GM20000 (cell line): ENCODE data around the gene P2RY6.

Experiments used
- DNase-seq: peaks from one replicate; pipeline ENCODE4 v3.0.0; 2012; ENCODE audit warnings: low spot score
- CTCF ChIP-seq: IDR thresholded peaks from 2 replicates; pipeline ENCODE4 v1.5.1; 2012; ENCODE audit warnings: mild to moderate bottlenecking, control low read depth; ENCODE audit errors: extremely low read depth, missing control alignments

P2RY6 gene

GRCh38 chr11:73271936-73272679, at the start of gene P2RY6:
TSS of gene P2RY6 (plus strand) at chr11:73272338. CDS start at chr11:73296519, 24,181 bp downstream.
- no peak for DNase-seq

GRCh38 chr11:73223998-73224730, 48.0 kb upstream of the P2RY6 start:
- no peak for DNase-seq
- TF ChIP-seq CTCF, result no peak

More at GRCh38 chr11:73271936-73272679, at the start of gene P2RY6:
- no peak for TF ChIP-seq CTCF

GRCh38 chr11:73225001-73225686, 47.0 kb upstream of the P2RY6 start:
- TF ChIP-seq CTCF, result no peak

GRCh38 chr11:73225851-73226250, 46.3 kb upstream of the P2RY6 start:
- no peak for DNase-seq
- TF ChIP-seq CTCF, result no peak

More at GRCh38 chr11:73225001-73225686, 47.0 kb upstream of the P2RY6 start:
- no peak for DNase-seq

- DNase-seq, result no peak
- no peak for TF ChIP-seq CTCF
These were observed 45.7 kb upstream of the P2RY6 start for GRCh38 chr11:73226297-73227006.

GRCh38 chr11:73227571-73228211, 44.4 kb upstream of the P2RY6 start:
- TF ChIP-seq CTCF, result no peak
- no peak for DNase-seq
